HepG2 (cell line): ENCODE results near the gene TFF2. TPM values are rescaled to one million over a fixed set of nuclear protein-coding genes. Genes with fewer than 3 reads are reported as not detected.

Experiments used
- ASH2L ChIP-seq: fragments of 300-600, 200-600 bp; sonication (generic); IDR thresholded peaks from 2 replicates; pipeline ENCODE4 v1.7.0; 2017; ENCODE audit warnings: low read depth, mild to moderate bottlenecking, moderate library complexity, mixed read lengths, low read length; ENCODE audit not compliant: insufficient read length
- CCDC6 ChIP-seq: sonication (generic); formaldehyde crosslinking; IDR thresholded peaks from 2 replicates; pipeline ENCODE4 v1.8.1; 2022; ENCODE audit warnings: mild to moderate bottlenecking, missing genetic modification reagents, moderate library complexity
- CENPT ChIP-seq: sonication (generic); formaldehyde crosslinking; IDR thresholded peaks from 2 replicates; pipeline ENCODE4 v1.8.0; 2022; ENCODE audit warnings: low read depth, mild to moderate bottlenecking, moderate library complexity, missing genetic modification reagents
- ELF1 ChIP-seq: sonication (generic); formaldehyde crosslinking; IDR thresholded peaks from 2 replicates; pipeline ENCODE4 v1.4.0; 2020; ENCODE audit warnings: missing genetic modification reagents
- FOXK1 ChIP-seq: sonication (generic); formaldehyde crosslinking; IDR thresholded peaks from 2 replicates; pipeline ENCODE4 v1.4.0; 2020; ENCODE audit warnings: low read depth, missing genetic modification reagents, borderline replicate concordance
- GFI1 ChIP-seq: sonication (generic); formaldehyde crosslinking; IDR thresholded peaks from 2 replicates; pipeline ENCODE4 v1.5.0; 2020; ENCODE audit warnings: missing genetic modification reagents, mild to moderate bottlenecking, borderline replicate concordance
- GLI4 ChIP-seq: sonication (generic); formaldehyde crosslinking; IDR thresholded peaks from 2 replicates; pipeline ENCODE4 v1.5.1; 2020; ENCODE audit warnings: missing genetic modification reagents, mild to moderate bottlenecking, moderate library complexity, borderline replicate concordance
- GTF3A ChIP-seq: sonication (generic); formaldehyde crosslinking; conservative IDR thresholded peaks from 2 replicates; pipeline ENCODE4 v1.4.0; 2020; ENCODE audit warnings: mild to moderate bottlenecking, missing genetic modification reagents
- KDM1A ChIP-seq: IDR thresholded peaks from 2 replicates; pipeline ENCODE4 v1.6.1; 2016; ENCODE audit warnings: missing compliant biosample characterization
- NAIF1 ChIP-seq: sonication (generic); formaldehyde crosslinking; IDR thresholded peaks from 2 replicates; pipeline ENCODE4 v1.5.0; 2020; ENCODE audit warnings: mild to moderate bottlenecking, missing genetic modification reagents, borderline replicate concordance
- POLR2AphosphoS2 ChIP-seq: IDR thresholded peaks from 2 replicates; pipeline ENCODE4 v1.6.1; 2011; ENCODE audit warnings: low read depth, low read length, improper control_type of control experiment
- TEAD3 ChIP-seq: optimal IDR thresholded peaks from 2 replicates; pipeline ENCODE3; 2016; ENCODE audit warnings: borderline replicate concordance
- THYN1 ChIP-seq: sonication (generic); formaldehyde crosslinking; IDR thresholded peaks from 2 replicates; pipeline ENCODE4 v1.8.1; 2023; ENCODE audit warnings: low read depth, mild to moderate bottlenecking, moderate library complexity, missing genetic modification reagents, borderline replicate concordance
- ZBTB20 ChIP-seq: sonication (generic); formaldehyde crosslinking; IDR thresholded peaks from 2 replicates; pipeline ENCODE4 v1.8.1; 2023; ENCODE audit warnings: missing genetic modification reagents, low read depth, mild to moderate bottlenecking, borderline replicate concordance
- ZMYM4 ChIP-seq: sonication (generic); formaldehyde crosslinking; IDR thresholded peaks from 2 replicates; pipeline ENCODE4 v1.8.1; 2023; ENCODE audit warnings: mild to moderate bottlenecking, missing genetic modification reagents
- ZNF180 ChIP-seq: sonication (generic); formaldehyde crosslinking; IDR thresholded peaks from 2 replicates; pipeline ENCODE4 v1.4.0; 2020; ENCODE audit warnings: low read depth, missing genetic modification reagents, borderline replicate concordance
- ZNF256 ChIP-seq: sonication (generic); formaldehyde crosslinking; conservative IDR thresholded peaks from 2 replicates; pipeline ENCODE4 v1.4.0; 2020; ENCODE audit warnings: missing genetic modification reagents
- ZNF382 ChIP-seq: sonication (generic); formaldehyde crosslinking; IDR thresholded peaks from 2 replicates; pipeline ENCODE4 v1.5.0; 2020; ENCODE audit warnings: missing genetic modification reagents, mild to moderate bottlenecking, borderline replicate concordance
- ZNF564 ChIP-seq: sonication (generic); formaldehyde crosslinking; IDR thresholded peaks from 2 replicates; pipeline ENCODE4 v1.8.1; 2023; ENCODE audit warnings: mild to moderate bottlenecking, missing genetic modification reagents
- ZNF570 ChIP-seq: sonication (generic); formaldehyde crosslinking; IDR thresholded peaks from 2 replicates; pipeline ENCODE4 v1.4.0; 2020; ENCODE audit warnings: mild to moderate bottlenecking, missing genetic modification reagents, borderline replicate concordance
- ZNF589 ChIP-seq: sonication (generic); formaldehyde crosslinking; conservative IDR thresholded peaks from 2 replicates; pipeline ENCODE4 v1.8.0; 2022; ENCODE audit warnings: mild to moderate bottlenecking, moderate library complexity, missing genetic modification reagents
- ZNF598 ChIP-seq: sonication (generic); formaldehyde crosslinking; IDR thresholded peaks from 2 replicates; pipeline ENCODE4 v1.5.1; 2020; ENCODE audit warnings: mild to moderate bottlenecking, missing genetic modification reagents, borderline replicate concordance
- ZNF713 ChIP-seq: sonication (generic); formaldehyde crosslinking; IDR thresholded peaks from 2 replicates; pipeline ENCODE4 v1.4.0; 2020; ENCODE audit warnings: mild to moderate bottlenecking, missing genetic modification reagents
- ZNF720 ChIP-seq: sonication (generic); formaldehyde crosslinking; IDR thresholded peaks from 2 replicates; pipeline ENCODE4 v1.4.0; 2020; ENCODE audit warnings: missing genetic modification reagents
- polyA plus RNA-seq, 8 experiments: library from polyadenylated mRNA; depleted of rRNA in 3 of 8; stranded (reverse) in 7 of 8; unstranded in 1 of 8; fragments of >200 nt; fragmentation: Illumina TruSeq in 4 of 8; extraction: Trizol in 4 of 8; gene quantifications; 2 replicates each; pipeline versions ENCODE4 v1.2.1 to v1.2.3, GENCODE V29; 2011 to 2016; ENCODE audit warnings: low read depth in 4 of 8, missing spikeins in 1 of 8, mixed read lengths in 1 of 8; ENCODE audit not compliant: insufficient read depth in 1 of 8
- total RNA-seq, 5 experiments: library from RNA; depleted of rRNA; stranded (reverse); fragments of >200 nt; fragmentation: Illumina TruSeq; extraction: Trizol; gene quantifications; 2 replicates each; pipeline ENCODE4 v1.2.3, GENCODE V29; 2016; ENCODE audit warnings: low read depth in 1 of 5
- TF ChIP-seq, protein P1 (sequence below): sonication (generic); formaldehyde crosslinking; IDR thresholded peaks from 2 replicates; pipeline ENCODE4 v1.5.1; 2020; ENCODE audit warnings: mild to moderate bottlenecking, moderate library complexity, missing genetic modification reagents
- TF ChIP-seq, protein P2 (sequence below): sonication (generic); formaldehyde crosslinking; IDR thresholded peaks from 2 replicates; pipeline ENCODE4 v1.5.1; 2020; ENCODE audit warnings: missing genetic modification reagents, mild to moderate bottlenecking, borderline replicate concordance
- TF ChIP-seq, protein P3 (sequence below): sonication (generic); formaldehyde crosslinking; IDR thresholded peaks from 2 replicates; pipeline ENCODE4 v1.8.0; 2022; ENCODE audit warnings: mild to moderate bottlenecking, missing genetic modification reagents

TFF2 gene
- total and polyA plus RNA-seq, 2 of the 13 experiments (the other 11 are each of a cell fraction or from before 2014, with no cell fraction given): 1.5 TPM; not detected in 1

DNA sequence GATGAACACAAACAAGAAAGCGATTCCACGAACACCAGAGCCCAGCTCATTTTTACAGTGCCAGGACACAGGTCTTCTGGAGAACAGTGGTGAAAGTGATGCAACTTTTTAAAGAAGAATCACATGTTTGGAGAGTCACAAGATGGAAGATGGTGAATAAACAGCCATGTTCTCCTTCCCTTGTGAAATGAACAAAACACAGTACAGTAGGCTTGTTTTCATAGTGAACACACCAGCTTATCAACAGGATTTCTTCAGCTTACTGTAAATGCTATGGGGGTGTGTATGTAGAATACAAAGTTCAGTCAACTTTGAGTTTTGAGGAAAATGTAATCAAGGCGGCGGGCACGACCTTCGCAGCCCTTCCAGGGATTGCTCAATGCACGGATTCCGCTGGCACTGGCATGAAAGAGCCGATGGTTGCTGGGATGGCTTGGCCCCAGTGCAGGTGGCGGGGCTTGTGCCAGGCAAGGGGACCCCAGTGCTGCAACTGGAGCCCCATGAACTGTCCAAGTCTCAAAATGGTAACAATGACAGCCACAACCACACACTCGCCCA is 35.3 kb upstream of the TFF2 start (continued):
- no peak for TF ChIP-seq ZNF720 (CRISPR knock-in tag)
- peak; percentile 33; the same call in 1 of the 2 replicates for TF ChIP-seq ELF1
- TF ChIP-seq GTF3A (CRISPR knock-in tag): no peak
- TF ChIP-seq FOXK1 (CRISPR knock-in tag): peak; percentile 96
- no peak for TF ChIP-seq GLI4 (CRISPR knock-in tag)
- no peak for TF ChIP-seq ZNF256 (CRISPR knock-in tag)
- TF ChIP-seq POLR2AphosphoS2: no peak
- TF ChIP-seq THYN1 (CRISPR knock-in tag): no peak
- peak; percentile 90 for TF ChIP-seq TEAD3
- no peak for TF ChIP-seq ZNF598 (CRISPR knock-in tag)
- TF ChIP-seq ASH2L: peak; percentile 84
- TF ChIP-seq CCDC6 (CRISPR knock-in tag): no peak
- TF ChIP-seq ZMYM4 (CRISPR knock-in tag): peak; percentile 70
- TF ChIP-seq, protein P1, sequence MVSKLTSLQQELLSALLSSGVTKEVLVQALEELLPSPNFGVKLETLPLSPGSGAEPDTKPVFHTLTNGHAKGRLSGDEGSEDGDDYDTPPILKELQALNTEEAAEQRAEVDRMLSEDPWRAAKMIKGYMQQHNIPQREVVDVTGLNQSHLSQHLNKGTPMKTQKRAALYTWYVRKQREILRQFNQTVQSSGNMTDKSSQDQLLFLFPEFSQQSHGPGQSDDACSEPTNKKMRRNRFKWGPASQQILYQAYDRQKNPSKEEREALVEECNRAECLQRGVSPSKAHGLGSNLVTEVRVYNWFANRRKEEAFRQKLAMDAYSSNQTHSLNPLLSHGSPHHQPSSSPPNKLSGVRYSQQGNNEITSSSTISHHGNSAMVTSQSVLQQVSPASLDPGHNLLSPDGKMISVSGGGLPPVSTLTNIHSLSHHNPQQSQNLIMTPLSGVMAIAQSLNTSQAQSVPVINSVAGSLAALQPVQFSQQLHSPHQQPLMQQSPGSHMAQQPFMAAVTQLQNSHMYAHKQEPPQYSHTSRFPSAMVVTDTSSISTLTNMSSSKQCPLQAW (CRISPR knock-in tag): peak; percentile 71
- peak; percentile 61; the same call in 1 of the 2 replicates for TF ChIP-seq GFI1
- TF ChIP-seq, protein P2, sequence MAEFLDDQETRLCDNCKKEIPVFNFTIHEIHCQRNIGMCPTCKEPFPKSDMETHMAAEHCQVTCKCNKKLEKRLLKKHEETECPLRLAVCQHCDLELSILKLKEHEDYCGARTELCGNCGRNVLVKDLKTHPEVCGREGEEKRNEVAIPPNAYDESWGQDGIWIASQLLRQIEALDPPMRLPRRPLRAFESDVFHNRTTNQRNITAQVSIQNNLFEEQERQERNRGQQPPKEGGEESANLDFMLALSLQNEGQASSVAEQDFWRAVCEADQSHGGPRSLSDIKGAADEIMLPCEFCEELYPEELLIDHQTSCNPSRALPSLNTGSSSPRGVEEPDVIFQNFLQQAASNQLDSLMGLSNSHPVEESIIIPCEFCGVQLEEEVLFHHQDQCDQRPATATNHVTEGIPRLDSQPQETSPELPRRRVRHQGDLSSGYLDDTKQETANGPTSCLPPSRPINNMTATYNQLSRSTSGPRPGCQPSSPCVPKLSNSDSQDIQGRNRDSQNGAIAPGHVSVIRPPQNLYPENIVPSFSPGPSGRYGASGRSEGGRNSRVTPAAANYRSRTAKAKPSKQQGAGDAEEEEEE (CRISPR knock-in tag): no peak
- peak; percentile 63; the same call in 1 of the 2 replicates for TF ChIP-seq ZBTB20 (CRISPR knock-in tag)
- TF ChIP-seq, protein P3, sequence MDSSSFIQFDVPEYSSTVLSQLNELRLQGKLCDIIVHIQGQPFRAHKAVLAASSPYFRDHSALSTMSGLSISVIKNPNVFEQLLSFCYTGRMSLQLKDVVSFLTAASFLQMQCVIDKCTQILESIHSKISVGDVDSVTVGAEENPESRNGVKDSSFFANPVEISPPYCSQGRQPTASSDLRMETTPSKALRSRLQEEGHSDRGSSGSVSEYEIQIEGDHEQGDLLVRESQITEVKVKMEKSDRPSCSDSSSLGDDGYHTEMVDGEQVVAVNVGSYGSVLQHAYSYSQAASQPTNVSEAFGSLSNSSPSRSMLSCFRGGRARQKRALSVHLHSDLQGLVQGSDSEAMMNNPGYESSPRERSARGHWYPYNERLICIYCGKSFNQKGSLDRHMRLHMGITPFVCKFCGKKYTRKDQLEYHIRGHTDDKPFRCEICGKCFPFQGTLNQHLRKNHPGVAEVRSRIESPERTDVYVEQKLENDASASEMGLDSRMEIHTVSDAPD (CRISPR knock-in tag): peak; percentile 90; the same call in 1 of the 2 replicates
- TF ChIP-seq NAIF1 (CRISPR knock-in tag): no peak
- TF ChIP-seq ZNF713 (CRISPR knock-in tag): no peak
- TF ChIP-seq ZNF570 (CRISPR knock-in tag): no peak
- no peak for TF ChIP-seq CENPT (CRISPR knock-in tag)
- TF ChIP-seq KDM1A: peak; percentile 69; the same call in 1 of the 2 replicates
- TF ChIP-seq ZNF589 (CRISPR knock-in tag): no peak
- no peak; the same call in 1 of the 2 replicates for TF ChIP-seq ZNF564 (CRISPR knock-in tag)
- TF ChIP-seq ZNF382 (CRISPR knock-in tag): no peak
- TF ChIP-seq ZNF180 (CRISPR knock-in tag): no peak
